GM10248 (cell line): Measurements from ENCODE around the gene MOBP.
A peak's percentile ranks its signal among the peaks of the same experiment; 100 is the strongest.

ENCODE experiments used
- CTCF ChIA-PET: fragments of 300-600 bp; sonication (Branson Sonifier 250); formaldehyde crosslinking; extraction: SDS; loops from one replicate; lab custom pipeline; 2021; ENCODE audit warnings: antibody characterized with exemption; lab: Yijun Ruan, JAX
- POLR2A ChIA-PET: fragments of 350-650 bp; sonication (Branson Sonifier 250); formaldehyde crosslinking; extraction: SDS; loops from one replicate; lab custom pipeline; 2020; ENCODE audit warnings: antibody characterized with exemption; lab: Yijun Ruan, JAX
- DNase-seq: peaks from one replicate; pipeline ENCODE4 v3.0.0; 2012; ENCODE audit errors: extremely low spot score
- TF ChIP-seq, protein P1 (sequence below): IDR thresholded peaks from 2 replicates; pipeline ENCODE4 v1.5.1; 2012; ENCODE audit warnings: mild to moderate bottlenecking, low read depth; ENCODE audit errors: extremely low read depth, missing control alignments, control extremely low read depth

Gene MOBP

GRCh38 chr3:39540162-39540921, 72.9 kb downstream of the MOBP start:
- POLR2A ChIA-PET = no interaction called here
- no peak for DNase-seq
- TF ChIP-seq, protein P1, sequence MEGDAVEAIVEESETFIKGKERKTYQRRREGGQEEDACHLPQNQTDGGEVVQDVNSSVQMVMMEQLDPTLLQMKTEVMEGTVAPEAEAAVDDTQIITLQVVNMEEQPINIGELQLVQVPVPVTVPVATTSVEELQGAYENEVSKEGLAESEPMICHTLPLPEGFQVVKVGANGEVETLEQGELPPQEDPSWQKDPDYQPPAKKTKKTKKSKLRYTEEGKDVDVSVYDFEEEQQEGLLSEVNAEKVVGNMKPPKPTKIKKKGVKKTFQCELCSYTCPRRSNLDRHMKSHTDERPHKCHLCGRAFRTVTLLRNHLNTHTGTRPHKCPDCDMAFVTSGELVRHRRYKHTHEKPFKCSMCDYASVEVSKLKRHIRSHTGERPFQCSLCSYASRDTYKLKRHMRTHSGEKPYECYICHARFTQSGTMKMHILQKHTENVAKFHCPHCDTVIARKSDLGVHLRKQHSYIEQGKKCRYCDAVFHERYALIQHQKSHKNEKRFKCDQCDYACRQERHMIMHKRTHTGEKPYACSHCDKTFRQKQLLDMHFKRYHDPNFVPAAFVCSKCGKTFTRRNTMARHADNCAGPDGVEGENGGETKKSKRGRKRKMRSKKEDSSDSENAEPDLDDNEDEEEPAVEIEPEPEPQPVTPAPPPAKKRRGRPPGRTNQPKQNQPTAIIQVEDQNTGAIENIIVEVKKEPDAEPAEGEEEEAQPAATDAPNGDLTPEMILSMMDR = no peak
- CTCF ChIA-PET = interaction anchor here (1.2 to 1.4 kb wide), 2 partner anchors 10 to 41 kb away, joined by 3 read pairs; no protein-coding TSS in a partner anchor

- ChIA-PET POLR2A (no interaction called here), CTCF (interaction anchor here (1.2 to 1.4 kb wide), 2 partner anchors 42 to 472 kb away, joined by 3 read pairs; no protein-coding TSS in a partner anchor)
- no peak for DNase-seq
- TF ChIP-seq, protein P1 = no peak
Observed at GRCh38 chr3:39541442-39541841, 74.0 kb downstream of the MOBP start.

DNA sequence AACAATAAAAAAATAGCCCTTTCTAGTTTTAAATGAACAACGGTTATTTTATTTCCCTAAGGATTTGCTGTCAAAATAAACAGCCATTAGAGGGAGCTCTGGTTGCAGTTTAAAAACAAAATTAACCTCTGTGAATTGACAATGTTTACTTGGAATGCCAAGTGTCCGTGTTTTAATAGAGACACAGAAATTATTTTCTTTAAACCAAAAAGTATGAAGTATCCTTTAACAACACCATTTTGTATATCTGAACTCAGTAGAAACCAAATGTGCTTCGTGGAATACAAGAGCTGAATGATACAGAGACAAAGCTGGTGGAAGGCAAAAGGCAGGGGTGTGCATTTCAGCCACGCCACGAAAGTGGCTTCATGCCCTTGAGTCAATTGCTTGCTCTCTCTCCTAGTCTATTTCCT, 74.4 kb downstream of the MOBP start:
- TF ChIP-seq, protein P1 = peak; percentile 14
- ChIA-PET CTCF (interaction anchor here (0.8 to 1.2 kb wide), 2 partner anchors 472 to 637 kb away, joined by 3 read pairs; no protein-coding TSS in a partner anchor), POLR2A (no interaction called here)
- DNase-seq = no peak

DNA sequence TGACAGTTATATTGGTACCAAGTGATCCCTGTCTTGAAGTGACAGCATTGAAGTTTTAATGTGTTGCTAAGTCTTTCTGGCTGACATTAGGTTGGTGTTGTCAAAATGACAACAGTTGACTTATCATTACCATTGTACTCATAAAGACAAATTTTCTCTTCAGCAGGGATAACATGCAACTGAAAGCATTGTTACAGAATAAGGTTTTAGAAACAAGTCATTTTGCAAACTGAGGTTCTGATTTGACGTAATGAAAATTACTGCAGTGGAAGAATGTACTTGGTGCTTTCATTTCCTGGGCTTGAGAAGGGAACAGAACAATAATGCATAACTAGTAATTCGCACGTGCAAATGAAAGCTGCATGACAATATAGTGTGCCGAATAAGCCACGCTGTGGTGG, 75.1 kb downstream of the MOBP start:
- CTCF ChIA-PET = interaction anchor here (0.8 to 1.2 kb wide), 3 partner anchors 44 to 636 kb away, joined by 3 read pairs; no protein-coding TSS in a partner anchor
- DNase-seq = no peak
- TF ChIP-seq, protein P1 = no peak
- POLR2A ChIA-PET = no interaction called here

DNA sequence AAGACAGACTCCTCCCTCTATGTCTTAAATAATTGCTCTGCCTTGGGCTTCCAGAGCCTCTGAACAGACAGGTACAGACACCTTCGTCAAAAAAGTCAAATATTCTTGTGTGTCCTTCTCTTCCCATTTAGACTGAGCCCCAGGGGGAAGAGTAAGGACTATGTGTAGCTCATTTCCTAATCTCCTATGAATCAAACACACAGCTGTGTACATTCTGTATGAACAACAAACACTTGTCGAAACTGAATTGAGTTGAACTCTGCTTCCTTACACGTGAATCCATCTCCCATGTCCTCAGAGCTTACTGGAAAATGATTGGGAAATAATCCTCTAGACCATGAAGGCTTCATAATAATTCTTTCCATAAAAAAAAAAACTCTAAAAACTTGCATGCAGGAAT, 80.8 kb downstream of the MOBP start:
- ChIA-PET CTCF (interaction anchor here (1.1 to 1.2 kb wide), 2 partner anchors 25 to 49 kb away, joined by 3 read pairs; no protein-coding TSS in a partner anchor), POLR2A (no interaction called here)
- DNase-seq = no peak
- TF ChIP-seq, protein P1 = no peak

GRCh38 chr3:39550354-39551051, 83.0 kb downstream of the MOBP start:
- TF ChIP-seq, protein P1 = no peak
- DNase-seq = no peak
- CTCF ChIA-PET = interaction anchor here (1.1 to 1.3 kb wide), 2 partner anchors 10 to 17 kb away, joined by 3 read pairs; no protein-coding TSS in a partner anchor
- POLR2A ChIA-PET = no interaction called here
